Skeletal muscle tissue (tissue), 4 donors: ENCODE results near the gene CEP126. TPM values are rescaled to one million over a fixed set of nuclear protein-coding genes. Genes with fewer than 3 reads are reported as not detected.
A peak's percentile ranks its signal among the peaks of the same experiment; 100 is the strongest.

Experiments used
- H3K27ac ChIP-seq: one replicate; pipeline ENCODE4 v1.7.0; 2013; ENCODE audit warnings: mild to moderate bottlenecking, low read depth, low read length, inconsistent platforms
- H3K27me3 ChIP-seq, 3 donors: one replicate each; pipeline ENCODE4 v1.7.0; 2013; ENCODE audit warnings: low read length in 3 of 3; ENCODE audit not compliant: control insufficient read depth in 3 of 3, insufficient read depth in 3 of 3
- H3K36me3 ChIP-seq, 3 donors: one replicate each; pipeline ENCODE4 v1.7.0; 2013; ENCODE audit warnings: low read length in 3 of 3; ENCODE audit not compliant: control insufficient read depth in 3 of 3, insufficient read depth in 3 of 3
- H3K4me1 ChIP-seq, 3 donors: one replicate each; pipeline ENCODE4 v1.7.0; 2013; ENCODE audit warnings: low read length in 3 of 3, mild to moderate bottlenecking in 3 of 3; ENCODE audit not compliant: control insufficient read depth in 3 of 3, insufficient read depth in 3 of 3
- H3K4me3 ChIP-seq, 3 donors: one replicate each; pipeline ENCODE4 v1.7.0; 2013; ENCODE audit warnings: low read length in 3 of 3
- H3K9ac ChIP-seq, 3 donors: one replicate each; pipeline ENCODE4 v1.7.0; 2013; ENCODE audit warnings: low read length in 3 of 3, mild to moderate bottlenecking in 3 of 3, moderate library complexity in 2 of 3, low read depth in 1 of 3
- H3K9me3 ChIP-seq, 3 donors: one replicate each; pipeline ENCODE4 v1.7.0; 2013; ENCODE audit warnings: low read length in 3 of 3; ENCODE audit not compliant: control insufficient read depth in 3 of 3
- total RNA-seq: library from RNA; depleted of rRNA; stranded (reverse); fragments of >200 nt; gene quantifications from one replicate; pipeline ENCODE4 v1.2.3, GENCODE V29; 2014
- donor health status: Osteomylitis.

CEP126 gene
- total RNA-seq, 1 donor from 2014 or later, result 1.6 TPM

- no peak overlapping the region for H3K9ac ChIP-seq
- H3K4me3 ChIP-seq, result no peak overlapping the region
- H3K27ac ChIP-seq, result no peak overlapping the region
- H3K4me1 ChIP-seq, result peaks cover 3 to 9% (median 7%) of the 10 kb centered on the region in 3 donors
- no peaks in the 10 kb centered on the region for H3K27me3 ChIP-seq
- no peaks in the 10 kb centered on the region for H3K36me3 ChIP-seq
- no peaks in the 10 kb centered on the region for H3K9me3 ChIP-seq
Measured at GRCh38 chr11:102006835-102007566, 92.2 kb downstream of the CEP126 start.

DNA sequence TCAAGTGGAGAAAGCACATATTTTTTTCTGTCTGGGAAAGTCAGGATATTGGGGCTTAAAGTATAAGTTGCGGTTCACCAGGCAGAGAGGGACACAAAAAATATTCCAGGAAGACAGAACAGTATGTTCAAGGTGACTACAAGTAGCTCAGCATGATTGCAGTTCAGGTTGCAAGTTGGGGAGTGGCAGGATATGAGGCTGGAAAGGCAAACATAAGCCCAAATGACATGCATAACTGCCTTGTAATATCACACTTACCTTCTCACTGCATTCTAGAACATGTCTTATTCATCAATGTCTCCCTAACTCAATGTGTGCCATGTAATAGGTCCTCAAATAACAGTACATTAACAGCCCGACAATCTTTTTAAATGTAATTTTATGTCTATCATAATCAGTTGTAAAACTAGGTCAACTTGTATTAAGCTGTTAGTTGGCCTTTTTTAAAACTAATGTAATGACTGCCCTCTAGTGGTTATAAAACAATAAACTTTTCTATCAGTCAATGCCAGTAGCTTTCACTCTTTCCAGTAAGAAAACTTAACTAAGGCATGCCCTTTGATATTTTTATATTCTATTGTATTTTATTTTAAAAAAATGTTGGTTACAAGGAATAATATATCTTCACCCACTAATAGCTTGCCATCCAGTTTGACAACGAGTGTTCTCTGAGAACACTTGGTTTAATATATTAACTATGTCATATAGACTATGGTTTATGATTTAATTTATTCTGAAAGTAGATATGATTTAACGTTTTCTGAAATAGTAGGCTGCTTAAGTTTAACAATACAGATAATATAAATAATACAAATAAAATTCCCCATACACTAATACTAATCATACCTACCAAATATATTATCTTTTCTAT is 93.0 kb downstream of the CEP126 start:
- Histone ChIP-seq H3K27ac (no peak overlapping the region), H3K9ac (no peak overlapping the region), H3K4me3 (no peak overlapping the region), H3K9me3 (no peaks in the 10 kb centered on the region), H3K4me1 (peaks cover 3 to 9% (median 7%) of the 10 kb centered on the region in 3 donors), H3K36me3 (no peaks in the 10 kb centered on the region), H3K27me3 (no peaks in the 10 kb centered on the region)

- Histone ChIP-seq H3K4me3 (no peak overlapping the region), H3K9me3 (no peaks in the 10 kb centered on the region), H3K4me1 (peaks cover 3 to 9% (median 7%) of the 10 kb centered on the region in 3 donors), H3K9ac (peak overlapping the region in 1 of 3 donors; percentile 48), H3K27me3 (no peaks in the 10 kb centered on the region), H3K36me3 (no peaks in the 10 kb centered on the region), H3K27ac (no peak overlapping the region)
Measured at GRCh38 chr11:102010776-102011494, 96.1 kb downstream of the CEP126 start.

DNA sequence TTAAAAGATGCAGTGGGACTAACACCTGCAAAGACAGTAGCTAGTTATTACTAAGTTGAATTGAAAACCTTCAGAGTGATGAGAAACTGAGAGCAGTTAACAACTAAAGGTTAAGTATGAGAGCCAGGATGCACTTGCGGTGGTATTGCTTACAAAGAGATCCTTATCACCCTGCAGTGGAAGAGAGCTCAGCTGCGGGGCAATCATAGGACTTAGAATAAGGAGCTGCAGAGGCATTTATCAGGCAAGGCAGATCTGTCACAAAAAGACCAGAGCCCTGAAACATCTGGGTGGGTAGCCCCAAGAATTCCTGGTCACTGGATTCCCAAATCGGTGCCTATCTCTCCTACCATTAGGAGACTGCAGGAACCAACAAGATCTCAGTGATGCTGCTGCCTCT is 98.1 kb downstream of the CEP126 start:
- no peak overlapping the region for H3K4me3 ChIP-seq
- H3K9ac ChIP-seq, result no peak overlapping the region
- no peak overlapping the region for H3K27ac ChIP-seq
- no peaks in the 10 kb centered on the region for H3K36me3 ChIP-seq
- peaks cover 3 to 7% (median 4%) of the 10 kb centered on the region in 3 donors for H3K4me1 ChIP-seq
- no peaks in the 10 kb centered on the region for H3K27me3 ChIP-seq
- H3K9me3 ChIP-seq, result no peaks in the 10 kb centered on the region

DNA sequence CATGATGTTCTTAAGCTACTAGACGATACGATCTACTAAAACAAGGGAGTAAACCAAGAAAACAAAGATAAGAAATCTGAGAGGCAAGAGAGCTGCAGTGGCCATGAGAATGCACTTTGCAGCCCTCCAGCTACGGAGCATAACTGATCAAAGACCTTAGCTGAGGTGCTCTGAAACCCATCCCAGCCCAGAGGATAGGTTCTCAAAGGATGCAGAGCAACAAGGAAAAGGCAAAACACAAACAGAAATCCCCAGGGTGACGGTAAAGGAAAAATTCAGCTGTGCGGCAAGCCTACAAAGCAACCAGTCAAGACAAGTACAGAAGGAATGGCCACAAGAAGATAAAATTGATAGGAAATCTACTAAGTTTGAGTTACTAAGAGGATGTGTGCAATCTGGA is 99.9 kb downstream of the CEP126 start:
- Histone ChIP-seq H3K9me3 (no peaks in the 10 kb centered on the region), H3K4me1 (peaks cover 3 to 7% (median 4%) of the 10 kb centered on the region in 3 donors), H3K36me3 (no peaks in the 10 kb centered on the region), H3K4me3 (no peak overlapping the region), H3K9ac (no peak overlapping the region), H3K27ac (no peak overlapping the region), H3K27me3 (no peaks in the 10 kb centered on the region)

GRCh38 chr11:102017026-102017425 is 102.2 kb downstream of the CEP126 start:
- no peaks in the 10 kb centered on the region for H3K27me3 ChIP-seq
- H3K4me1 ChIP-seq, result no peaks in the 10 kb centered on the region
- H3K9me3 ChIP-seq, result no peaks in the 10 kb centered on the region
- no peak overlapping the region for H3K27ac ChIP-seq
- H3K4me3 ChIP-seq, result no peak overlapping the region
- no peaks in the 10 kb centered on the region for H3K36me3 ChIP-seq
- no peak overlapping the region for H3K9ac ChIP-seq

- Histone ChIP-seq H3K9me3 (no peaks in the 10 kb centered on the region), H3K27ac (no peak overlapping the region), H3K27me3 (peaks cover 0 to 3% (median 0%) of the 10 kb centered on the region in 3 donors), H3K36me3 (no peaks in the 10 kb centered on the region), H3K9ac (no peak overlapping the region), H3K4me1 (no peaks in the 10 kb centered on the region), H3K4me3 (no peak overlapping the region)
Measured at GRCh38 chr11:102026217-102026616, 111.4 kb downstream of the CEP126 start.

DNA sequence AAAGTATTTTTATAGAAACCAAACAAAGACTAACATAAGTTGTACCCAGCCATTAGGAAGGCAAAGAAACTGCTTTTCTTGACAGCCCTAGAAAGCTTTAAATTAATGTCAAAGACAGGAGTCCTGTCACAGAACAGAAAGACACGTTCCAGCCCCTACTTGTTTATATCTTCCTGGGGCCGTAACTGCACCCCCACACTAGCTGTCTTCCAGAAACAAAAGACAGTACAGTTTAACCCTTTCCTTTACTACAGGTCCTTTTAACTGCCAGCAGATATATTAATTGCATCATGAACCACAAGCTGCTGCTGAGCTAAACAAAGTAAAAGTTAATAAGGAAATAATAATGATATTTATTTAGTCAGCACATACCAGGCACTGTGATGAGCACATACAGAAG is 112.1 kb downstream of the CEP126 start:
- Histone ChIP-seq H3K4me1 (no peaks in the 10 kb centered on the region), H3K9me3 (no peaks in the 10 kb centered on the region), H3K27me3 (peaks cover 0 to 3% (median 0%) of the 10 kb centered on the region in 3 donors), H3K27ac (no peak overlapping the region), H3K9ac (no peak overlapping the region), H3K36me3 (no peaks in the 10 kb centered on the region), H3K4me3 (no peak overlapping the region)

- Histone ChIP-seq H3K36me3 (no peaks in the 10 kb centered on the region), H3K4me1 (no peaks in the 10 kb centered on the region), H3K9me3 (no peaks in the 10 kb centered on the region), H3K9ac (no peak overlapping the region), H3K4me3 (no peak overlapping the region), H3K27ac (no peak overlapping the region), H3K27me3 (no peaks in the 10 kb centered on the region)
Measured at GRCh38 chr11:102036757-102037156, 121.9 kb downstream of the CEP126 start.
